ENCODE data around the gene YIPF5. TPM values are rescaled to one million over a fixed set of nuclear protein-coding genes. Genes with fewer than 3 reads are reported as not detected.

YIPF5 gene
- polyA plus RNA-seq (2011; rRNA removed) (94.0 and 142 TPM in 2 replicates), polyA minus RNA-seq (2011; rRNA and poly(A)+ RNA removed) (113 and 134 TPM in 2 replicates)

DNA sequence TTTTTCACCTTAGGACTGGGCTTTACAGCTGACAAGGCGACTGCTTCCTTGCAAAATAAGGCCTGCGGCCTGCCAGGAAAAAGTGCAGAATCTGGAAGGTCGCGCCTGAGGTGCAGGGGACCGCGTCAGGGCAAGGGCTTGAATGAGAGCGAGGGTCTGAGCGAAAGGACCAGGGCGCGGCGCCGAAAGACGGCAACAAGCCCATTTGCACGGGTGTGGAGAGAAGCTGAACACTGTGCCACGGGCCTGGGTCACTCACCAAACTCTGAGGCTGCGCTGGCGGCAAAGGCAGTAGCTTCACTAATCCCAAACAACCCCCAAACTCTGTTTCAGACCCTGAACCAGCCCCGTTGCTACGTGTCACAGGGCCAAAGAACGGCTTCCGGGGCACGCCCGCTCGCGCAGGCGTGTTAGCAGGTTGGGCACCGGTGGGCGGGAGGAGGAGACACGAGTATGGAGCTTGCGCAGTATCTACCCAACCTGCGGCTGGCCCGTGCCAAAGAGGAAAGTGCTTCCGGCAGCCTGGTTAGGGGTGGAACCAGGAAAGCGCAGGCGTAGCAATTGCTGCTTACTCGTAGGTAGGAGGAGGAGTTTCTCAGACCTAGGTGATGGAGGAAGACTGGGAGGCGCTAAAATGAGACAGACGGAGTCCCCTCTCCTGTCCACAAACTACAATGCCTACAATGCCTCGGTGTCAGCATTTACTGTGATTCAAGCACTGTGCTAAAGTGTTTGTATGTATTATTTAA is at the start of gene YIPF5, which contains the start of gene KCTD16:
TSS of gene YIPF5 (minus strand) at position 384 of the 749 bp plus-strand sequence. CDS start 704 bp downstream, outside the sequence.
TSS of gene KCTD16 (plus strand) at position 598 of the 749 bp plus-strand sequence.
- ChIA-PET POLR2A (interaction anchor here (0.5 to 1.5 kb wide), 7 partner anchors 13 to 1697 kb away, joined by 3 to 9 read pairs (median 3); no protein-coding TSS in a partner anchor), CTCF (interaction anchor here (0.8 to 1.5 kb wide), 3 partner anchors 10 to 1960 kb away, joined by 3 to 4 read pairs (median 3); no protein-coding TSS in a partner anchor)
- peak within 1 kb of the TSS; percentile 88 for H3K27ac ChIP-seq (ENCODE audit: low read depth, low read length)
- TF ChIP-seq, protein P1, sequence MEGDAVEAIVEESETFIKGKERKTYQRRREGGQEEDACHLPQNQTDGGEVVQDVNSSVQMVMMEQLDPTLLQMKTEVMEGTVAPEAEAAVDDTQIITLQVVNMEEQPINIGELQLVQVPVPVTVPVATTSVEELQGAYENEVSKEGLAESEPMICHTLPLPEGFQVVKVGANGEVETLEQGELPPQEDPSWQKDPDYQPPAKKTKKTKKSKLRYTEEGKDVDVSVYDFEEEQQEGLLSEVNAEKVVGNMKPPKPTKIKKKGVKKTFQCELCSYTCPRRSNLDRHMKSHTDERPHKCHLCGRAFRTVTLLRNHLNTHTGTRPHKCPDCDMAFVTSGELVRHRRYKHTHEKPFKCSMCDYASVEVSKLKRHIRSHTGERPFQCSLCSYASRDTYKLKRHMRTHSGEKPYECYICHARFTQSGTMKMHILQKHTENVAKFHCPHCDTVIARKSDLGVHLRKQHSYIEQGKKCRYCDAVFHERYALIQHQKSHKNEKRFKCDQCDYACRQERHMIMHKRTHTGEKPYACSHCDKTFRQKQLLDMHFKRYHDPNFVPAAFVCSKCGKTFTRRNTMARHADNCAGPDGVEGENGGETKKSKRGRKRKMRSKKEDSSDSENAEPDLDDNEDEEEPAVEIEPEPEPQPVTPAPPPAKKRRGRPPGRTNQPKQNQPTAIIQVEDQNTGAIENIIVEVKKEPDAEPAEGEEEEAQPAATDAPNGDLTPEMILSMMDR (IDR thresholded peaks at IDR 0.05; ENCODE audit: low read depth, low read length): no peak
- H3K27me3 ChIP-seq (ENCODE audit: control insufficient read depth, insufficient read depth, low read length): no peaks in the 10 kb centered on the region
- peak; percentile 90 for DNase-seq (ENCODE audit: low read depth, low spot score)
- H3K4me3 ChIP-seq (ENCODE audit: low read depth, low read length): peak within 1 kb of the TSS; percentile 87
- H3K9me3 ChIP-seq (ENCODE audit: control insufficient read depth, insufficient read depth, low read length): no peaks in the 10 kb centered on the region

DNA sequence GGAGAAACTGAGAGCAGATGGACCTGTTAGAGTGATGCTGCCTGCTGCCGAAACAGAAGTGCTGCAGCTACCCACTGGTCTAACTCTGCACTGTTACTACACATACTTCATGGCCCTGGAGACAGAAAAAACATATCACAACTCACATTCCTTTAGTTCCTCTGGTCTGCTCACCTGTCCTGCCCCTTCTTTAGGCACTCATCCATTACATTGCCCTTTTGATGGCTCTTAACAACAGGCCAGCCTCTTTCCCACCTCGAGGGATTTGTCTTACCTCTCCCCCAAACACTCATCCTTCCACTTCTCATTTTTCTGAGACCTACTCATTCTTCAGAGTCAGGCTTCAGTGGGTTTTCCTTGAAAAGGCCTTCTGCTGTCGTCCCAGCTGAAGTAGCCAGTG is 49.4 kb upstream of the YIPF5 start:
- H3K9me3 ChIP-seq (ENCODE audit: control insufficient read depth, insufficient read depth, low read length): no peaks in the 10 kb centered on the region
- TF ChIP-seq, protein P1 (IDR thresholded peaks at IDR 0.05; ENCODE audit: low read depth, low read length): no peak
- no peak for DNase-seq (ENCODE audit: low read depth, low spot score)
- no peaks in the 10 kb centered on the region for H3K27me3 ChIP-seq (ENCODE audit: control insufficient read depth, insufficient read depth, low read length)
- no peak overlapping the region for H3K27ac ChIP-seq (ENCODE audit: low read depth, low read length)
- H3K4me3 ChIP-seq (ENCODE audit: low read depth, low read length): no peak overlapping the region
- CTCF ChIA-PET: interaction anchor here (1.3 kb wide), 1 partner anchor 16 kb away, joined by 6 read pairs; no protein-coding TSS in a partner anchor
- POLR2A ChIA-PET: no interaction called here

DNA sequence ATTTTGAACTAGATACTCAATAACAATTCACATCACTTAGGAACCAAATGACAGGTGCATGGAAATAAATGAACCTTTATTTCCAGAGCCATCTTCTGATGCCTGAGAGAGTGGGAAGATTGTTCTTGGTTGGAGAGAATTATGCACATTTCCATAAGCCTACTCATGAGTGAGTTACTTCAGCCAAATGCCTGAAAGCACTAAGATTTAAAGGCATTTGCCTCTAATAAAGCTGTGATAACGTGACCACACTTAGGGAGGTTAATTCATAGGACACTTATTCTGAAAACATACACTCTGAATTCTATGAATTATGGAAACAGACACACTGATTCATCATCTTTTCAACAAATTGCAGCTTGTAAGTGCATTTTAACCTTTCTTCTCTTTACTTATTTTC is 40.2 kb upstream of the YIPF5 start:
- TF ChIP-seq, protein P1 (IDR thresholded peaks at IDR 0.05; ENCODE audit: low read depth, low read length): no peak
- Histone ChIP-seq H3K4me3 (ENCODE audit: low read depth, low read length) (no peak overlapping the region), H3K27me3 (ENCODE audit: control insufficient read depth, insufficient read depth, low read length) (peaks cover 12% of the 10 kb centered on the region), H3K27ac (ENCODE audit: low read depth, low read length) (no peak overlapping the region), H3K9me3 (ENCODE audit: control insufficient read depth, insufficient read depth, low read length) (no peaks in the 10 kb centered on the region)
- ChIA-PET POLR2A (no interaction called here), CTCF (no interaction called here)
- no peak for DNase-seq (ENCODE audit: low read depth, low spot score)

DNA sequence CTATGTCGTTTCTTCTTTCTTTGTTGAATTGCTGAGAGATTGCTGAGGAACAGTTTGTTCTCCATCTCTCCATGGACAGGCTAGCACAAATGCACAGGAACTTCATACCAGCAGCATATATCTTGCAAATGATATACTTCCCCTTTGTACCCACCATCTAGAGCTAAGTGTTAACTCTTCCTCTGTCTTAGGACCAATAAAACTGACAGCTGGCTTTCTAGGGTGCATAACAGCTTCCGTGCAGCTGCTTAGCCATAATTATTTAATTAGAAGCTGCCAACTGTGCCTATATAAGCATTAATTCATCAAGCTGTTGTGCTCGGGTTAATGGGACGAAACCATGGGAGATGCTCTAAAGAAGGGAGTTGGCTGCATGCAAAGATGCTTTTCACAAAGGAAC is 38.9 kb upstream of the YIPF5 start:
- H3K27me3 ChIP-seq (ENCODE audit: control insufficient read depth, insufficient read depth, low read length): peaks cover 12% of the 10 kb centered on the region
- no peak overlapping the region for H3K4me3 ChIP-seq (ENCODE audit: low read depth, low read length)
- CTCF ChIA-PET: interaction anchor here (0.7 kb wide), 1 partner anchor 18 kb away, joined by 6 read pairs; no protein-coding TSS in a partner anchor

More for the DNA sequence above, 38.9 kb upstream of the YIPF5 start:
- DNase-seq (ENCODE audit: low read depth, low spot score): no peak
- no peak overlapping the region for H3K27ac ChIP-seq (ENCODE audit: low read depth, low read length)
- H3K9me3 ChIP-seq (ENCODE audit: control insufficient read depth, insufficient read depth, low read length): no peaks in the 10 kb centered on the region
- TF ChIP-seq, protein P1 (IDR thresholded peaks at IDR 0.05; ENCODE audit: low read depth, low read length): no peak
- POLR2A ChIA-PET: no interaction called here
